Heart left ventricle (tissue), 13 donors: ENCODE results near the gene RCVRN.

ENCODE experiments used
- CTCF ChIP-seq, 12 donors: fragments of 200-600 bp; sonication (generic) in 4 of 12; IDR thresholded peaks; one replicate each; pipeline versions ENCODE4 v1.5.0 to v1.8.0; 2018 to 2022; ENCODE audit warnings: antibody characterized with exemption in 12 of 12, mild to moderate bottlenecking in 5 of 12
- POLR2A ChIP-seq, 2 donors: fragments of 450-650 bp; IDR thresholded peaks; one replicate each; pipeline ENCODE4 v1.6.1; 2017; ENCODE audit warnings: antibody characterized with exemption in 2 of 2, mild to moderate bottlenecking in 2 of 2, moderate library complexity in 2 of 2
- donor health status: ischemic (EF 13 %, LVEDD 7.1; RV severe dilation, severe dysfunction).
- donor health status: DM: no; HTN: yes; CAD: no.
- donor health status: DM: no; HTN: no; CAD: no.
- donor health status: ischemic (EF 25% LVEDD 6.9; RV normal size, moderate dysfunction).
- donor health status: ischemic (EF 25% LVEDD 5.7; RV mildly dilated, moderate dysfunction).
- donor health status: ischemic (EF 35%, LVEDD 5.7; RV mildly dilated, moderate dysfunction).
- donor health status: nonischemic (EF 11% LVEDD 7.7; RV severe dilation, severe dysfunction).
- donor health status: DM: yes; HTN: yes; CAD: no.
- donor health status: PGD.
- donor health status: ischemic (EF 29% LVEDD 5.4; RV normal size, mild dysfunction).
- donor health status: nonischemic (EF 23%, LVEDD 6.1; RV moderate dilation, normal function).

GRCh38 chr17:9935408-9935807, 30.3 kb upstream of the RCVRN start:
- TF ChIP-seq CTCF (IDR thresholded peaks at IDR 0.05): no peak
- TF ChIP-seq POLR2A (IDR thresholded peaks at IDR 0.05): no peak
